COLO668 (cell line): Measurements from ENCODE around the gene PYROXD2.
"Not testable (repeated sequence)": the region's sequence is repeated elsewhere in the genome, so short reads cannot be mapped to it uniquely, and the experiment has no call there.

Experiments used
- DNase-seq: peaks from one replicate; lab custom pipeline; 2025; ENCODE audit not compliant: unreplicated experiment; lab: John Stamatoyannopoulos, UW

The PYROXD2 gene

DNA sequence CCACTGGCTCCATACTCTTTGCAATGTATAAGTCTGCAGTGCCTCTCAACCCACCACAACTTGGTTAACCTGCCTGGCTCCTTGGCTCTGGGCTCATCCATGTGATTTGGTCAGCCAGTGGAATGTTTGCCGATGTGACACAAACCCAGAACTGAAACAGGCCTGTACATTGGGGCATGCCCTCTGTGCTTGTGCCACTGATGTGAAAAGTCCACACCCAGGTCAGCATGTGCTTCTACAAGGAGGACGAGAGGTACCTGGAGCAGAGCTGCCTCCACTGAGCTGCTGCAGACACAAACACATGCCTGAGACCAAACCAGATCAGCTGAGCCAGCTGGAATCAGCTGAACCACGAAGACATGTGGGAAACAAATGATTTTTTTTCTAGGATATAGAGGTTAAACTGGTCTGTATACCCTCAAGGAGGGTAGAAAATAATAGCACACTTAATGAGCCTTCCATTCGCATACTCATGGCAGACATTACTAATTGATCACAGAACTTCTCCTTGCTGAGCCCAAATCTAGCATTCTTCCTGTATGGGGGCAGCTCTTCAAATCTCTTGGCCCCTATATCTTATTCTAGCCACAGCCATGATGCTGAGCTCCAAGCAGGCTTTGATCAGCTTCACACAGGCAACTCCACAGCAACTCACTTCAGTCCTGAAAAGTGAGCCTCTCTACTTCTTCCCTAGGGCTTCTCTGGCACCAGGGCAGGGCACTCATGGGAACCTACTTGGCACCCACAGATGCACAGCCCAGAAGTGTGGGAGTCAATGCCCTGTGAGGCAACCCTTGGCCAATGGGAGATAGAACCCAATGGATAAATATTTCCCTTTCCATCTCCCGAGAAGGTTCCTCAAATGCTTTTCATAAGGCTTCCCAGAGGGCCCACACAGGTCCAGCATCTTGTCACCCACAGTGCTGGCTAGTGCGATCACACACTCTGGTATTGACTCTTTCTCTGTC lies 18.6 kb downstream of the PYROXD2 start:
- DNase-seq: no peak

DNA sequence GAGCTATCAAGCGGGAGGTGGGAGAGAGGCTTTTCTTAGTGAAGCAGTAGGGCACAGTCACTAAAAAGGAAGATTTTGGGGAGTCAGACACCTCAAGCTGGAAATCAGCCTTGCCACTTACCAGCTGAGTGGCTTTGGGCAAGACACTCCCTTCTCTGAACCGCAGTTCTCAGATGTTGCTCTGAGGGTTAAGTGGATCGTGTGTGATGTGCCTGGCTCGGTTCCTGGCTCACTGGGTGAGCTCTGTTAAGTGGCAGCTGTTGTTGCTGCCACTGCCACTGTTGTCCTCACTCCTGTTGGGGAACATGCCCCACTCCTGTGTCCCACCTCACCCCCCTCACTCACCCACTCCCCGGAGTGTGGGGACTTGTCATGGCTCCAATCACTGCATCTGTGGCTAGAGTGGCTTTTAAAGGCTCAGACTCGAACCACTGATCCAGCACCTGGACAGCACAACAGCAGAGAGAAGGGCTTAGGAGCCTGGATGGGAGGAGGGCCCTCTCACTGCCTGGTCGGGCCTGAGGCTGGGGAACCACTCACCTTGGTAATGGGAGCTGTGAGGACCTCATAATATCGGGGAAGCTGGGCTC lies 20.0 kb downstream of the PYROXD2 start:
- no peak for DNase-seq

DNA sequence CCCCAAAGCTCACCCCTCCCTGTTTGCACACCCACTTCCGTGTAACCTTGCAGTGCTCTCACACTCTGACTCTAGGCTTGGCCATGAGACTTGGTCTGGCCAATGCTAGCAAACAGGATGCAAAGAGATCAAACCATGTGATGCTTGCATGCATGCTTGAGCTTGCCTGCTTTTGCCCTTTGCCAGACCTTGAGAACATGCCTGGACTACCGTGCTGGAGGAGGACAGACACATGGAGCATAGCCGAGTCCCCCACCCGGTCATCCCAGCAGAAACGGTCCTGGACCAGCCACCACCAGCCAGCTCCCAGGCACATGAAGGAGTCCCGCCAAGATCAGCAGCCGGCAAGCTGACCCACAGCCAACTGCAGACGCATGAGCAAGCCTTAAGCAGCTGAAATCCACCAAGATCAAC lies 23.4 kb downstream of the PYROXD2 start:
- DNase-seq: no peak

DNA sequence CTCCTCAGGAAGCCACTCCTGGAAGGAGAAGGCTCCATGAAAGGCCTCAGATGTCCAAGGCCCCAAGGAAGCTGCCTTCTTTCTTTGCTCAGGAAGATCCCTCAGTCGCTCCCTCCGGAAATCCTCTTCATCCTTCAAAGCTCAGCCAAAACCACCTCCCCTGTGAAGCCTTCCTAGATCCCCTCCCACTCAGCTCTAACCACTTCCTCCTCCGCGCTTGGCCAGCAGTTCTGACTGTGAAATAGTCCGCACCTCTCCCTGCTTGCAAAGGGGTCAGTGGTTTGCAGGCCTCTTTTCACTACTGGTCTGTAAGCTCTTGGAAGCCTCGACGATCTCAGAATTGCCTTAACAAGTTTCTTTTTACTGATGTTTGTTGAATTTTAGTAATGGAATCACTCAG lies 23.9 kb downstream of the PYROXD2 start:
- DNase-seq: no peak

DNA sequence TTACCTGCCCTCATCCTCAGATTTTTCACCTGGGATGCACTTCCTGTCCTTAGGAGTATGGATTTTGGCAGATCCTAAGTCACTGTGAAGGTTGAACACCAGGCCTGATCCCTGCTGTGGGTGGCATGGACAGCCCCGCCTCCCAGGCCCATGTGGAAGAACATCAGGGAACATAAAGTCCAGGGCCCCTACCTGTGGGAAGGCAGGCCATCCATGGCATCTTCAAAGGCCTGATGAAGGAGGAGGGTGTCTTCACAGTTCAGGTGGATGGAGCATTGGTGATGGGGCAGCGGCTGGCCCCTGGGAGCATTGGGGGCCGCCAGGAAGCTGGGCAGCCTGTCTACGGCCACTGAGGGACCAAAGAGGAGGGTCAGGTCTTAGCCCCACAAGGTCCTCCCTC lies 24.6 kb downstream of the PYROXD2 start:
- DNase-seq: no peak

DNA sequence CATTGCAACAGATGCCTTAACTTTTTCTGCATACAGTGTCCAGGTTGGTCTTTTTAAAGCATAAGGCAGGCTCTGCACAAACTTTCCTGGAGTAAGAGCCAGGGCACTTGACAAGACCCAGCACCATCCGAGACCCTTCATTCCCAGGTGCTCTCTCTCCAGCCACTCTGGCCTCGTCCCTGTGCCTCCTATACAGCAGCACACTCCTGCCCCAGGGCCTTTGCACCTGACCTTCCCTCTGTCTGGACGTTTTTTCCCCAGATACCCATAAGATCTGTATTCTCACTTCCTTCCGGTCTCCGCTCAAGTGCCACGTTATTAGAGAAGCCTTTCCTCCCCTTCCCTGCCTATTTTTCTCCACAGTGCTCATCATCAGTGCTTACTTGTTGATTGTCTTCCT lies 25.6 kb downstream of the PYROXD2 start:
- no peak for DNase-seq

DNA sequence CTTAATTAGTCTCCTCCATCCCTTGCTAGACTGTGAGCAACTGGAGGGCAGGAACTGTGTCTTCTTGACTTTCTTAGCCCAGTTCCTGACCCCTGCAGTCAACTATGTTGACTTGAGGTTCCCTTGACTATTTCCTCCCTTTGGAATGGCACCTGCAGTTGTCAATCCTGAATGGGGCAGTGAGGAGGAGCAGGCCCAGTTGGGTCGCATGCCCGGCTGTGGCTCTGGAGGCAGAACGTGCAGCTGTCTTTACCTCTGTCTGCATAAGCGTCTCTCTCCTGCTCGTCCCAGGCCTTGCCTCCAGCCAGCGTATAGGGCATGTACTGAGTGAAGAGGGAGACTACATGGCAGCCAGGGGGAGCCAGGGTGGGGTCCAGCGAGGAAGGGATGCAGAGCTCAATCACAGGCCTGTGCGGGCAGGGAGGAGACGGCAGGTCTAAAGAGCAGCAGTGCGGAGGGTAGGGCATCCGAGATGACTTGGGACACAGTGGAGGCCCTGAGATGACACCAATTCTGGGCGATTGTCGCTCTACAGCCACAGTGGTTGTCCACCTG lies 26.8 kb downstream of the PYROXD2 start:
- DNase-seq: no peak

DNA sequence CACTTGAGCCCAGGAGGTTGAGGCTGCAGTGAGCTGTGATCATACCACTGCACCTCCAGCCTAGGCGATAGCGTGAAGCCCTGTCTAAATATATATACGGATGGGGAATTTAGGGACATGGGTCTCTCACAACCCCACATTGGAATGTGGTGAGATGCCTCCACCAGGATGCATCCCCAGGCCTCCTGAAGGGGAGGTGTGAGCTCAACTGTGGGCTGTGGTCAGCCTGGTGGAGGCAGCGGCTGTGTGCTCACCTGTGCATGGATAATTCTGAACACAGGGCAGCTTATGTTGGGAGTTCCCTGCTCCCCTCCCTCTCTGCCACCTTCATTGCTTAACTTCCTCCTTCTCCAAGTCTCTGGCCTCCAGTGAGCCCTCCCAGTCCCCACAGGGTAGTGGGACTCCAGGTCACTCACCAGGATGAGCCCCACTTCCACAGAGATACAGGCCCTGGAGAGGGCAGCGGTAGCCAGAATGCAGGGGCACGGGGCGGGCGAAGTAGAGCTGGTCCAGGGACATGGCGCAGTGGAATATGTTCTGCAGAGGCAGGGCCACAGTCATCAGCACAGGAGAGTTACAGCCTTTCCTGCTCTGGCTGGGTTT lies 30.4 kb downstream of the PYROXD2 start:
- no peak for DNase-seq

DNA sequence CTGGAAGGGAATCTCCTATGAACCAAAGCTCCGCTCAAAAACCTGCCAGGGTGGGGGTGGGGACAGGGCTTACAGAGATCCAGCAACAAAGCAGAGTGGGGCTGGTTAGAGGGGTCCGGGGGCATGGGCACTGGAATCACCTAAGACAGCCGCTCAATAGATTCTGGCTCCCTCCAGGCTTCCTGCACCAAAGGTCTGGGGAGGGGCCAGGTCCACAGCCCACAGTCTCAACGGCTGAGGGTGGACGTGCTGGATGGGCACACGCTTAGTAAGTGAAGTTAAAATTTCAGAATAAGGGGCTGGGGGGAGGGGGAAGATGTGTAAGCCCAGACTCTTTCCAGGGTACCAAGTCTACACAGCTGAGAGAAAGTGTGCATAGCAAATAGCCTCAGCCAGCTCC lies 31.1 kb downstream of the PYROXD2 start:
- no peak for DNase-seq

DNA sequence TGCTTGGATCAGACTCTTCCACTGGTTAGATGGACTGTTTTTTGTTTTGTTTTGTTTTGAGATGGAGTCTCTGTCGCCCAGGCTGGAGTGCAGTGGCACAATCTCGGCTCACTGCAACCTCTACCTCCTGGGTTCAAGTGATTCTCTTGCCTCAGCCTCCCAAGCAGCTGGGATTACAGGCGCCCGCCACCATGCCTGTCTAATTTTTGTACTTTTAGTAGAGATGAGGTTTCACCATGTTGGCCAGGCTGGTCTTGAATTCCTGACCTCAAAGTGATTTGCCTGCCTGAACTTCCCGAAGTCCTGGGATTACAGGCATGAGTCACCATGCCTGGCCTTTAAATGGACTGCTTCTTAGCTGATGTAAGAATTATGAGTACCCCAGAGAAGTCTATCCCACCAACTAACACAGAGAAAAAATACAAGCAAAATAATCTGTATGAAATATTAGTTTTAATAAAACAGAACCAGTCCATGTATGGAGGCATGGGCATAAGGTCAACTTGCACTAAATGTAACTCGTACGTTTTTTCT lies 31.8 kb downstream of the PYROXD2 start:
- not testable (repeated sequence) for DNase-seq

DNA sequence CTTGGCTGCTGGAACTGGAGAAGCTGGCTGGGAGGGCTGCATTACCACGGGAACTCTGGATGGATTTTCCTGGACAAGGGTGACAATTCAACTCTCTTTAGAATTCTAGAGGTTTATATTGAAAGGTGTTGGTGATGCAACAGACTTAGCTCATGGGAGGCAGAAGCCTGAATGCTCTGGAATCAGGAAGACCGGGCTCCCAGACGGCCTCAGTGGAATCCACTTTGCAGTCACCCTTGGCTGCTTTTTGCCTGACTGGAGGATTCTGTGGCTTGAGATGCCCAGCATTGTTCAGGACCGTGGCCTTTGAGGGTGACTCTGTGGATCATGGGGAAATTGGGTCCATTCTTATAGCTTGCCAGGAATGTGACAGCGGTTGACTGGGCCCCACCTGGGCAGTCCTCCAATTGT lies 32.3 kb downstream of the PYROXD2 start:
- no peak for DNase-seq

DNA sequence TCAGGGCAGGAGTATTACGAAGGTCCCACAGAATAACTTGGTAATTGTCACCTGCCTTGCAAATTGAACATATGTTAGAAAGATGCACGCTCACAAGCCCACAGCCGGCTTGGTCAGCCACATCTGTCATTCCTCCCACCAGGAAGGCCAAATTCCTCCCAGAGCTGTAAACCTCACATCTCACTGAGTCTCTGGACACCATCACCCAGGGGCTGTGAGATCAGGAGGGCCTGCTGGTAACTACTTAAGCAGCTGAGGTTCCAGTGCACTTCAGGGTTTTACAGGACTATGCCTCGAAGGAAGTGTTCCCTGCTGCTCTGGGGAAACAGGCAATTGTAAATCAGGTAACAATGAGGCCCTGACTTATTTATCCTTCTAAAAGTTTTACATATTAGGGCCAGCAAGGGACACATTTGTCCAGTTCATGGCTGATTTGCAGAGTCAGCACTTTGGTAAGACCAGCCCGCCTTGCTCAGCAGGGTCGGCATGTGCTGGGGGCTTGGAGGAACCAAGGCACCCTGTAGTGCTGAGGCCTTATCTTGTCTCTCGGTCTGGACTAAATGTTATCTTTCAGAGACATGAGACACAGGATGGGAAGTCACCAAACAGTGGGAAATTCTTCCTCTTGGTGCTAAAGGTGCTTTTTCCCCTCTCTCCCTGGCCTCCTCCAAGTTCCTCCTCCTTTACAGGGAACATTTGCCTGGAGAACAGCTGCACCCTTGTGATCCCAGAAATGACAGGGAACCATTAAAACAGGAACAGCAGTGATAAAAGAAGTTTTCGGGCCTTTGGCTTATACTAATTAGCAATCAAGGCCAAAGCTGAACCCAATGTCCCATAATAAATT lies 34.3 kb downstream of the PYROXD2 start:
- no peak for DNase-seq

DNA sequence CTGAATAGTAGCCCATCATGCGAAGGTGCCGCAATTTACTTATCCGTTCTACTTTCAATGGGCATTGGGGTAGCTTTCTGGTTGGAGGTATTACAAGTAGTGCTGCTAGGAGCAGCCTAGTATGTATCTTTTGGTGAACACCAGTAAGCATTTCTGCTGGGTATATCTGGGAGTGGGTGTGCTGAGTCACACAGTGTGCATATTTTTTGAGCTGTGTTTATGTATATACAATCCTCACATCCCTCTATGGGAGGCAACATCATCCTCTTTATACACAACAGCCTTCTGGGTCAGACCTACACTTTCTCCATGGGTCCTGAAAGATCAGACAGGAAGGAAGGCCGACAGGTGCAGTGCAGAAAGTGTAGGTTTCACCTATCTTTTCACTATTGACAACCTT lies 36.3 kb downstream of the PYROXD2 start:
- no peak for DNase-seq

DNA sequence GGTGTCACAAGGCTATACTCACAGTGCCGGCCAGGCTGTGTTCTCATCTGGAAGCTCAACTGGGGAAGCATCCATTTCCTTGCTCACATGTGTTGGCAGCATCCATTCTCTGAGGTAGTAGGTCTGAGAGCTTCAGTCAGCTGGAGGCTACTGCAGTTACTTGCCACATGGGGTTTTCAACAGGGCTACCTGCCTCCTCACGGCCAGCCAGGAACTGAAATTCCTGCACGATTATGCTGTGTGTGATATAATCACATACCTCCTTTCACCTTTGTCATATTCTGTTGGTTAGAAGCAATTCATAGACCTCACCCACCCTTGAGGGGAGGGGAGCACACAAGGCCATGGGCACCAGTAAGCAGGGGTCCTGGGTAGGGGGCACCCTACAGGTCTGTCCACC lies 37.4 kb downstream of the PYROXD2 start:
- no peak for DNase-seq

DNA sequence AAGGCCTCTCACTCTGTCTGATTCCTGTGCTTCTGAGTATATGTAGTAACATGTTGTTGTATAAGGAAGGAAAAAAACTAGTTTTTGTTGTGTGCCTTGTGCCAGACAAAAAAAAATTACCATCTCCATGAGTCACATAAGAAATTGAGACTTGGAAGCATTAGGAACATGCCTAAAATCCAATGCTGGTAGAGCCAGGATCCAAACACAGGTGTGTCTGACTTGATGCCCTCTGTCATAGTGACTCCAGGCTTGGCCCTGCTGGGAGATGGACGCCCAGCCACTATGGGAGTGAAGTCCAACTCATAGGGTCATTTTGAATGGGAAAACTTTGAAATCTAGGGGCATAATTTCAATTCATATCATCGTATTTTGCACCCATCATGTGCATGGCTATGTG lies 38.0 kb downstream of the PYROXD2 start:
- no peak for DNase-seq

DNA sequence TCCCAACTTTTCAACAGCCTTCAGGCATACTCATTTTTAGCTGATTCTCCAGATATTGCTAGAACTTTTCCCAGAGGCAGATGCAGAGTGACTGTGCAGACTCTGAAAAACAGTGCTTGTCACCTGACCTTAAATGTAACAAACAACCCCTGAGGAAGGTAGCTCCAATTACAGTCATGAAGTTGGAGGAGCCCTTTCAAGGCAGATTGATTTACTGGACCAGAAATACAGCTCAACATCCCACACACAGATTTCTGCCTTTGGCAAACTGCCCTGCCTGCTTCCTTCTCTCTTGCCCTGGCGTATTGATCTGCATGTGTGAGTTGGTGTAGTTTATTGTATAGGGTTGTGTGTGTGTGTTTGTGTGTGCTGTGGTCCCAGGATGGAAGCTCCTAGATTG lies 38.5 kb downstream of the PYROXD2 start:
- peak; percentile 56 for DNase-seq

DNA sequence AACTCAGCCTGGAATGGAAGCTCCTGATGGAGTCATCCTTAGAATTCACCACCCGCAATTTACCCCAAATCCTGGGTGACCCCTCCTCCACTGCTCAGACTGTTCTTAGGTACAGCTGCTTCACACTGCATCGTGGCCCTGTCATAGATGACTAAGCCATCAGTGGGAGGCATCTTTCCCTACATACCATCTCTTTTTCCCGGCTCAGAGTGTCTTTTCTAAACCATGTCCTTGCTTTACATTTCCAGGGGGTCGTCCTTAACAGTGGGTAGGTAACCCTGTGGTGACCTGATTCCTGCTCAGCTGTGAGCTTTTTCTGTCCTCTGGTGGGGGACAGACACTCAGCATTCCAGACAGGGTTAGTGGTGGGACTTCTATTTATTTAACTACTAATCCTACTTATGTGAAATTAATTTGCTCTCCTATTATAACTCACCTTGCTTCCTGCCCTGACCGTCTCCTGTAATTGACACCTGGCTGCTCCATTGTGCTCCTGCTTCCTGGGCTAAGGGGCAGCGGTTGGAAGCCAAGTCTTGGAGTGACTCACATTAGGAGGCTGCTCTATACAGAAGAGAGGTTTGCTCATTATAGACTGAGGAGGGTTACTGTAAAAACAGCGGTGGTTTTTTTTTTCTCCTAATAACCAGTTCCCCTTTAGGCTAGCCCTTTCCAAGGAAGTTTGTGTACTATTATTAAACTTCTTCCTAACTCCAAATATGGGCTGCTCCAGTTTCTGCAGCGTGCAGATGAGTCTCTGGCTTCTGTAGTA lies 40.6 kb downstream of the PYROXD2 start:
- DNase-seq: peak; percentile 42

DNA sequence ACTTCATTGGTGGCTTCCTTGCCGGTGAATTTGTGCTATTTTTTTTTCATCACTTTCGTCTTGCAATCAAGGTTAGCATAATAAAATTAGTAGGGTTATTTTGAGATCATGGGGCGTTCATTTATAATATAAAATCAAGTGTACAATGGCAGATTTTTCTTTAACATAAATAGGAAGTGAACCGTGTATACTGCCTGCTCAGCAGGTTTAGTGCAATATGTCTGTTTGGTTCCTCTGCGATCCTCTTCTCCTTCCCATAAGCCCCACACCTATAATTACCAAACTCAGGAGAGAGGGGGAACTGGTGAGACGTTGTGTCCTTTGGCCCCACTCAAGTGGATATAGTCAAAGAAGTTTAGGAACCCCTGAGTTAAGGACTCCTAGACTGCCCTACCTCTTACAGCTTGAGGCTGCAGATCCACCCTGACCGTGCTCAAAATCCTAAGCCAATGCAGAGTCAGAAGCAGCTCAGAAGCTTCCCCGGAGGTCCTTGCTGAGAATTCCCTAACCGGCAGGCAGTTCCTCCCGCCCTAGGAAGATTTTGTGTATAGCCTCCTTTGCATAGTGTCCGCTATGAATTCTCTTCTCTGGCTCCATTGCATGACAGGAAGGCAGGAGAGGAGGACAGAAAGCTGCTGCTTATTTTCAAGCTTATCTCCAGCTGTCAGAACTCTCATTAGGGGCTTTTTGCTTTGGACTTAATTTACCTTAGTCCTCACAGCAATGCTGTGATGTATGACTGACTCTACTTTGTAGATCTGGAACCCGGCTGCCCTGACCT lies 41.5 kb downstream of the PYROXD2 start:
- DNase-seq: no peak
